HG03175 (cell line): ENCODE results near the gene JADE1.

ENCODE experiments used
- ATAC-seq: cut with Tn5 transposase; IDR thresholded peaks from one replicate; pipeline ENCODE4 v1.9.1; 2021; ENCODE audit warnings: mild to moderate bottlenecking, moderate library complexity; ENCODE audit not compliant: unreplicated experiment

JADE1 gene

GRCh38 chr4:128869776-128870509 is 60.4 kb downstream of the JADE1 start:
- no peak for ATAC-seq

- no peak for ATAC-seq
Measured at GRCh38 chr4:128871948-128872347, 62.4 kb downstream of the JADE1 start.

GRCh38 chr4:128876200-128876599 is 66.7 kb downstream of the JADE1 start:
- no peak for ATAC-seq

GRCh38 chr4:128877934-128878333 is 68.4 kb downstream of the JADE1 start:
- ATAC-seq = no peak

GRCh38 chr4:128879283-128879682 is 69.8 kb downstream of the JADE1 start:
- ATAC-seq = no peak

- no peak for ATAC-seq
Measured at GRCh38 chr4:128879971-128880370, 70.5 kb downstream of the JADE1 start.

- ATAC-seq = no peak
Measured at GRCh38 chr4:128880662-128881061, 71.2 kb downstream of the JADE1 start.

GRCh38 chr4:128904821-128905220 is 95.3 kb downstream of the JADE1 start:
- ATAC-seq = no peak

- ATAC-seq = no peak
Measured at GRCh38 chr4:128906581-128906980, 97.1 kb downstream of the JADE1 start.

- ATAC-seq = no peak
Measured at GRCh38 chr4:128907981-128908380, 98.5 kb downstream of the JADE1 start.

- ATAC-seq = no peak
Measured at GRCh38 chr4:128908735-128909134, 99.2 kb downstream of the JADE1 start.

GRCh38 chr4:128913228-128913627 is 103.7 kb downstream of the JADE1 start:
- ATAC-seq = no peak

GRCh38 chr4:128915544-128915943 is 106.0 kb downstream of the JADE1 start:
- ATAC-seq = no peak

GRCh38 chr4:128916832-128917231 is 107.3 kb downstream of the JADE1 start:
- peak; percentile 94 for ATAC-seq

- peak; percentile 52 for ATAC-seq
Measured at GRCh38 chr4:128917781-128918180, 108.3 kb downstream of the JADE1 start.

- no peak for ATAC-seq
Measured at GRCh38 chr4:128921954-128922353, 112.5 kb downstream of the JADE1 start.
